Measurements from ENCODE around the gene CALN1.

DNA sequence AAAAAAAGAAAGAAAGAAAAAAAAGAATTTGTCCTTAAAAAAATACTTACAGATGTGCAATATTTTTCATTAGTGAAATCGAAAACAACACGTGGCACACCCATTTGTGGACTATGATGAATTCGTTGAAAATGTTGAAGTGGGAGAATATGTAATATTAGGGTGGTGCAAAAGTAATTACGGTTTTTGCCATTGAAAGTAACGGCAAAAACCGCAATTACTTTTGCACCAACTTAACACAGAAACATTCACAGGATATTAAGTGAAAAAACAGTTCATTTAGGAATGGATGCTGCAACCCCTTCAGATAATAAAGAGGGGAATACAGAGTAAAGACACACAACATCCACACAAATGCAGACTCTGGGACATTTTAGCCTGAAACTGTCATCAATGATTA, 96.0 kb downstream of the CALN1 start:
- TF ChIP-seq POLR2AphosphoS5 (IDR thresholded peaks at IDR 0.05; ENCODE audit: low read depth, low read length) (no peak), POLR2A (IDR thresholded peaks at IDR 0.05; ENCODE audit: low read depth, low read length) (no peak), TAF1 (IDR thresholded peaks at IDR 0.05; ENCODE audit: borderline replicate concordance, low read depth, low read length) (no peak)
